GM19193 (cell line): ENCODE measurements around the gene ALKBH3.

Experiments used
- POLR2A ChIP-seq: IDR thresholded peaks from 4 replicates; pipeline ENCODE4 v1.6.1; 2011; ENCODE audit not compliant: insufficient read depth, insufficient read length; ENCODE audit errors: extremely low read depth

The ALKBH3 gene

DNA sequence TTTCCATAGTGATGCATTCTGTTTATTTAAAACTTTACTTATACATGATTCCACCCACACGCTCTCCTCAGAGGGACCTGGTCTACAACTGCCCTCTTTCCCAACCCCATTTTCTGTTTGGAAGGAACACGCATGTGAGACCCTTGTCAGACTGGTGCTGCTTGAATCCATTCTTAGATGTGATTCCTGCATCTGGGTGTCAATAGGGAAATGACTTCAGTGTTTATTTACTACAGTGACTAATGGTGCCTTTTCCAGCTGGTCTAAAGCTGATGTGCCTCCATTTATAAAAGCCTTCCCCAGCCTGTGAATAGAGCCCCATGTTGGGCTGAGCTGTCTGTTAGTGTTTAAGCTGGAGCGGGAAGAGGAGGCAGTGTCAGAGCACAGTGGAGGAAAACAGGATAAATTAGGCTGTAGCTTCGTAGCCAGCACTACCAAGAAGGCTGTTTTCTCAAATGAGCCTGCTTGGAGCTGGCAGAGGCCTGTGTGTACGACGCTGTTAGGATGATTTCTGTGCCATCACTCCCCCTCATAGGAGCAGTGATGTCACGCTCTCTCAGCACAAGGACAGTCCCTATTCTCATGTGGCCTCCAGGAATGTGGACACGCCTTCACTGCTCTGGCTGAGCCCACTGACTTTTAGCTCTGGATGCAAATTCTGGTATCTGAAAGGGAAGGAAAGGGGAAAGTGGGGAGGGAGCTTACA is 42.9 kb downstream of the ALKBH3 start:
- TF ChIP-seq POLR2A, result no peak

DNA sequence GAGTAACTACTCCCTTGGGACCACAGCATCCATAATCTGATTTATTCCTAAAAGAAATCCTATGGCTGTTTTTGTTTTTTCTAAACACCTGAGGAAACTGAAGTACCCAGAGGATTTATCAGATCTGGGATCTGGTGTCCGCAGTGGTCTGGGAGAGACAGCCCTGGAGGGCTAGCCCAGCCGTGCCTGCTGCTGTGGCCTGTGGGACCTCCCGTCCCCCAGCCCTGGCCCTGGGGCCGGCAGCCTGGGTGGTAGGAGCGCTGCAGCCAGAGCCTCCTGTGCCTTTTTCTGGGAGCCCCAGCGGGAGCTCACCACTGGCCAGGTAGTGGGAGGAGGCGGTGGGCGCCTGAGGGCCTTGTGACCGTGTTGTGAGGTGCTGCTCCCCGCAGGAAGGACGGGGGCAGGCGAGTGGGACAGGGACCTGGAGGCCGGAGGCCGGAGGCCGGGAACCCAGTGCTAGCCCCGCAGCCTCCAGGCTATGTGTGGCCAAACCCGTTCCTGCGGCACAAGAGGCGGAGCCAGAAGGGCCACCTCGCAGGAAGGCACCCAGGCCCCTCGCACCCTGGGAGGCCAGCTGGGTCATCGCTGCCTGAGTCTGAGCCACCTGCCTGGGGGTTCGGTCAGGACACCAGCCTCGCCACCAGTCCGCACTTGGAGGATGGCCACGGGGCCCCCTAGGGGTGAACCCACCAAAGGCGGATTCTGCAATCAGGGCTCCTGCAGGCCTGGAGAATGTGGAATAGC is 43.7 kb downstream of the ALKBH3 start:
- TF ChIP-seq POLR2A, result no peak

DNA sequence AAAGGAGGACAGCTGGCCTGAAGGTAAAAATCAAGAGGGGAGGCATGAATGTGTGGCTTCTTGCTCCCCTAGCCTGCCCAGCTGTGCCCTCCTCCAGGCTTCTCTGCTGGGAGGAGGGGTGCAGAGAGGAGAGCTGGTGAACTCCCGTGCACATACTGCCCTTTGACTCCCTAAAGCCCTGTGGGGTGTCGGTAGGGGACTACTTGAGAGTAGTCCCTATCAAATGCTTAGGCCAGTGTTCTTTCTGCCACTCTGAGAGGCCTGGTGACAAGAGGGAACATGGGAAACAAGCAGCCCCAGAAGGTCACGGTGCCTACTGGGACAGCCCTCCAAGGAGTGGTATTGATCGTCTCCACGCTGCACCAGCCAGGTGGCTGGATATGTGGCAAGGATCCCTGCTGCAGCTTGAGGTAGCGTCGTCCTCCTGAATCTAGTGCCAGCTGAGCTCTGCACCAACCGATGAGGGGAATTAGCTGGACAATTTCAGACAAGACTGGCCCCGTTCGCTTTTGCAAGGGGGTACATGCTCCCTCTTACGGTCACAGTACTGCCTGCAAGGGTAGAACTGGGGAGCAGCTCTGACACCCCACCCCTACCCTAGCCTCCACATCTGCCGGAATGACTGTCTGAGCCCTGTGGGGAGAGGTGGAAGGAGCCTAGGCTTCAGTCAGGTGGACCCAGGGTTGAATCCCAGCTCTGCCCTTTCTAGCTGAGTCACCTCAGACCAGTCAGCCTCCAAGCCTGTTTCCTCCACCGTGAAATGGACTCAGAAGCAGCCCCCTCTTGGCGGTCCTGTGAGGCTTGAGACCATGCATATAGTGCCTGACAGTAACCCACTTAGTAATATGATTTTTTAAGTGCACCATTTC is 44.7 kb downstream of the ALKBH3 start:
- TF ChIP-seq POLR2A, result no peak

DNA sequence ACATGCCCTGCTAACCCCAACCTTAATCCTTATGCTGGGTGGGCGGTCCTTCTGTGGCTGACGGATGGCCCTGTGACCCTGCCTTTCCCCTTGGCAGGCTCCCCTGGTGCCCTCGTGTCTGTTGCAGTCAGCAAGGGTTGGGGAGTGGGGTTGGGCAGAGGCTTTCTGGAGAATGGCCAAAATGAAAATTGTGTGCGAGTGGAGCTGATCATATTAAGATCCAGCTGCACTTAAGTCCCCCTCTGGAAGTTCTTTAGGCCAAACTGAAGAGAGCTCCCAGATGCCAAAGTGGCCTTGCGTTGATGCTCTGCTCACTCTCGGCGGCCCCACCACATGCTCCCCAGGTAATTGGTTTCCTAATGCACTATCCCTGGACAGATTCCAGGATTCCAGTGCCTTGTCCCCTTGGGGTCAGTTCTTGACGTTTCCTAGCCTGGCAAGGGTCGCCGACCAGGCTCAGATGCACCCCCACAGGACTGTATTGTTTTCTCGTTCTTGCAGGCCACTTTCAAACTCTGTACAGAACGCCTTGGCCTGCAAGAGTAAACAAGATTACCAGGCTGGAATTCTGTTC is 45.4 kb downstream of the ALKBH3 start:
- no peak for TF ChIP-seq POLR2A

DNA sequence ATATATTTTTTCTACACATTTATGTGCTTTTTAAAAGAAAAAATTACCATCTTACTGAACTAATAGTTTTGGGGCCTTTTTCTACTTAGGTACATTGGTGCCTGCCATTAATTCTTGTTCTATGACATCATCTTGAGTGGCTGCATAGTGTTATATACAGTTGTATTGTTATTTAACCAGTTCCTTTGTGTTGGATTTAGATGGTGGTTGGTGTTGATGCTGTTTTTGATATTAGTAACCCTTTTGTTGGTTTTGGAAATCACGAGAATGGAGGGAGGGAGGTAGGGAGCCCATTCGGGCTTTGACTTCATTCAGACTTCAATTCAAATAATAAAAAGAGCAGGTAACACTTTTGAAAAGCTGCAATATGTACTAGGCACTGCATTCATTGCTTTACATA is 46.4 kb downstream of the ALKBH3 start:
- no peak for TF ChIP-seq POLR2A

DNA sequence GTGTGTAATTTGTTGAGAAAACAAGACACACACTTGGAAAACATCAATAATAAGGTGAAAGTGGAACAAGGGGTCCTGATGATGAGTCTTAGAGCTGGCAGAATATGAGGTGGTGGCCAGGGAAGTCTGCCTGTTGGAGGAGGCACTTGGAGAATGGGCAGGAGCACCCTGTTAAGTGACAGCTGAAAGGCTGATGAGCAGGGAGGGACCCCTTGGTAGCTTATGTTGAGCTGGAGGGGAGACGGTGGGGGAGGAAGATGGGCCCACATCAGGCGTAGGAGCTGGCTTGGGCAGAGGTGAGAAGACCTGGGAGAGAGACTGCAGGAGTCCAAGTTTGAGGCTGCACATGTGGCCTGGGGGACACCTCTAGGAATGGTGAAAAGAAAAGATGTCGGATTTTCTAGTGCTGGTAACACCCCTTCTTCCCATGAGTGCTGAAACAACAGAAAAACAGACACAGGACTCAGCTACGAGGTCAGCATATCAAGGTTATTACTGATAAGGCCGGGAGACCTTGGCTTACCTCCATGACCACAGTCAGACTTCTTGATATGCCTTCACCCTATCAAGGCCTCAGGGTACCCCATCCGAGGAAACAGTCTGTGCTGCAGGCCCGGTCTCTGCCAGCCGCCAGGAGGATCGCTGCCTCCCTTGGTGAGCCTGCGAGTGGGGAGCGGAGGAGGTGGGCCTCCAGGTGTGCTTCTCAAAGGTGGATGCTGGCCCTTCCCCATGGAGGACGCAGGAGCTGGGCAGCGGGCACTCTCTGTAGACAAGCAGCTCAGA is 47.5 kb downstream of the ALKBH3 start:
- TF ChIP-seq POLR2A, result no peak

DNA sequence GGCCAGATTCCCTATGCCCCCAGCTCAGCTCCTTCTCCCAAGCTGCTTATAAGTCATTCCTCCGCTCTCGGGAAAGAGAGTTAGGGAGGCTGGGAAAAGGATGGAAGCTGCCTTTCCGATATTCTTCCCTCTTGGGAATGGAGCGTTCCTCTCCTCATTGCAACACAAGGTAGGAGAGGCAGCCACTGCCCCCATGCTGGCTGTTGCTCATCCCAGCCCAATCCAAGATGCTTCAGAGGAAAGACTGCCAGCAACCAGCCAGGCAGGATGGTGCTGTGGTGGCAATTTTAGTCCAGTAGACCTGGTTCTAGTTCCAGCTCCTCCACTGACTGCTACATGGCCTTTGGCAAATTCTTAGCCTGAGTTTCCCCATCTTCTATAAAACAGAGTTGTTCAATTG is 48.1 kb downstream of the ALKBH3 start:
- no peak for TF ChIP-seq POLR2A

DNA sequence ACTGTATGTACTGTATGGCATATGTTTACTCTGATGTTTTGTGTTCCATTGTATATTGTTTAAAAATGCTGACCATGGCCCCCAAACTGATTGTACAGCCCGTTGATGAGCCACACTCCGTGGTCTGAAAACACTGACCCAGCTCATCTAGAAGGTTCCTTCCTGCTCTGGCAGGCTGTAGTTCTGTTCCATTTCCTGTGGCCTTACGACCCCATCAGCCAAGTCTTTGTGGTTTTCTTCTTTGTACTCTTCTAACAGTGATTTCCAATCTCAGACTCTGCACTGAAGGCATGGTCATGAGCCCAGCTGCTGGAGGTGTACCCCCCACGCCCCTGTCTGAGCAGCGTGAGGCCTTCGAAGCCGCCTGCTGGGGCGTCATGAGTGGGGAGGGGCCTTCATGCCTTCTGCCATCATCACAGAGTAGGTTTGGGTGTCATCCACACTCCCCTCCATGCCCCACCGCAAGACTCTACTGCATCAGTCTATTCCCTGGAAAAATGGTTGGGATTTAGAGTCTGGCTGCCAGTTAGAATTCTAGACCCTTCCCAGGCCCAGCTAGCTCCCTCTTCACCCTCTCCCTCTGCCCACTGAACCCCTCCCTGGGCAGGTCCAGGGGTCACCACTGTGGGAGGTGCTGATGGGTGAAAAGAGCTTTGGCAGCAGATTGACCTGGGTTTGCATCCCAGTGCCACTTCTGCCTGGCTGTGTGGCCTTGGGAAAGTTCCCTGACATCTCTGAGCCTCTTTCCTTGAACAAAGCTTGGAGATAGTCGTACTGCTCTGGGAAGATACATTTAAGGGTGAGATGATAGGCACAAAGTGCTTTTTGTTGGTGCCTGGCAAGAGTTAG is 50.5 kb downstream of the ALKBH3 start:
- no peak for TF ChIP-seq POLR2A

DNA sequence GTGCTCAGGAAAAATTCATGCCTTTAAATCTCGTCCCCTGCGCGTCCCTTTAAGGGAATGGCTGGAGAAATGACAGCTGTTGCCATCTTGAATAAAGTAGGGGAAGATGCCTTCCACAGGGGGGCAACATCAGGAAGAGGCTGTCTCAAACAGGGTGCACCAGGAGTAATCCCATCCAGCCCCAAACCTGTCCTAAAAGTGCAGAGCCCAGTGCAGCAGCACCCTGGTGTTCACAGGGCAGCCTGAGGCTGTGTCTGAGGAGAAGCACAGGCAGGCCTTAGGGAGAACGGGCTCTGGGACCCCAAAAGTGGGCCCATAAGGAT is 51.0 kb downstream of the ALKBH3 start:
- TF ChIP-seq POLR2A, result no peak

DNA sequence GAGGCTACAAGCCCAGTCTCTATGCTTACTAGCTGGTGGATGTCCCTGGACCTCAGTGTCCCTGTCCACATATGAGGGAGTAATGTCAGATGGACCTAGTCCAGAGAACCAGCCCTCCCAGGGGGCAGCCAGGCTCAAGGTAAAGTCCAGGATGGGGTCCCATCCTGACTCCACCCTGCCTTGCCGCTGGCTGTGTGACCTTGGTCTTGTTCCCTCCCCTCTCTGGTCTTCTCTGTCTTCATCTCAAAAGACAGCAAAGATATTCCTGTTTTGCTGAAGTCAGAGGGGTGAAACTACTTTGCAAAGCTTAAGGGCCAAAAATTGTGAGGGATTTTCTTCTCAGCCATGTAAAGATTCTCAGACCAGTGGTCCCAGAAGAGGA is 52.6 kb downstream of the ALKBH3 start:
- no peak for TF ChIP-seq POLR2A

DNA sequence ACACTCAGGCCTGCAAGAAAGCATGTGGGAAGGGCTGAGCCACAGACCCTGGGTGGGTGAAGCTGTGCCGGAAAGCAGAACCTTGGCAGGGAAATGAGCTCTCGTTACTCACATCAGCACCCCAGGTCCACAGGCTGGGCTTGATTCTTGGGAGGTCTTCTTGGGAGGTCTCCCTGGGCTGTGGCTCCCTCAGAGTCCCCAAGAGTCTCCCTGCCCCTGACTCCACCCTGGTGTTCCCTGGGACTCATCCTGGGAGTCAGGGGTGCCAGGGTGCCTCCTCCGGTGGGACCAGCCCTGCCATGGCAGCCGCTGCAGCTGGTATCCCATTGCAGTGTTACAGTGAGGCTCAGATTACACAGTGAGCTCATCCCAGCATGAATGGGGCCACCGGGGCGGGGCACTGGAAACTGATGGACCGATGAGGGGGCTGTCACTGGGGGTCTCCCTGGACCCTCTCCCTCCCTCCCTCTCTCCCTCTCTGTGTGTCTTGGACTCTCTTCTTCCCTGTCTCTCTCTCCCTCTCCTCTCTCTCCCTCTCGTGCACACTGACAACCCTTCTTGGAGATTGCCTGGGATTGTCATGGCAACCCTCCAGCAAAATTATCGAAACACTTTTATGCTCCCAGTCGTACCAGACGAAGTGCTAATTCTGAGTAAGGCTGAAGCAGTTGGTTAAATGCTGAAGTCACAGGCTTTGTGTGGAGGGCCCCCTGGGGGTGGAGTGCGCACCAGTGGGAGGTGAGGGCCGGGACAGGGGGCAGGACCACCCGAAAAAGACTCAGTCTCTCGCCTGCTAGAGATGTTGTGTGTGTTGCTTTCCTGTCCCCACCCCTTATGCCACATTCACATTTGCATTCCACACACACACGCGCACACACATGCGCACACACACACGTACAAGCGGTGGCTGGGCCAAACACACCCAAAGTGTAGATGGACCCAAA is 53.2 kb downstream of the ALKBH3 start:
- no peak for TF ChIP-seq POLR2A

DNA sequence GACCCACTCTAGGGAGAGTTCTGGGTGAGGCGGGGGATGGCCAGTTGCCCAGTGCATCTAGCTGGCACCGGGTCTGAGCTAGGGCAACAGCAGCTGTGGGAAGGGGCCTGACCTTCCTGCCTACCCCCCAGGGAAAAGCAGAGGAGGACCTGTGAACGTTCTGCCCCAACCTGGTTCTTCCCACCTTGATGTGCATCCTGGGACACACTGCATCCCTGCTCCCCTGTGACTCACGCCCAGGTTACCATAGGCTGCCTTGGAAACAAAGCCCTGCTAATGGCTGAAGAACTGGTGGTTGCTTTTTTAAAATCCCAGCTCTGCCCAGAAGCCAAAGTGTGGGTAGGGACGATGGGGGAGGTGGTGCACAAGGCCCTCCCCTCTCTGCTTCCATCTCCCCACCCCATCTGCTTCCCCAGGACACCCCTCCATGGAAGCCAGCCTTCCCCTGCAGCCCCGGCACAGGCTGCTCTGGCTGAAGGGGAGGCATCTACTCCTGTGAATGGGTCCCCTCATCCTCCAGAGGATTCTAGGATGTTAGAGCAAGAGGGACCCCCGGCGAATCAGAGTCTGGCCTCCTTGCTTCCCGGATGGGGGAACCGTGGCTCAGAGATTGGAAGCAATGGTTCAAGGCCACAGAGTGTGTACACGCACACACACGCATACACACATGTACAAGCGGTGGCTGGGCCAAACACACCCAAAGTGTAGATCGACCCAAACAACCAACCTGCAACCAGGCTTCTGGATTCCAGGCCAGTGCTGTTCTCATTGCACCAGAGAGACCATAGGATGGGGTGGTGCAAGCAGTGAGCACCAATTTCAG is 54.2 kb downstream of the ALKBH3 start:
- no peak for TF ChIP-seq POLR2A

DNA sequence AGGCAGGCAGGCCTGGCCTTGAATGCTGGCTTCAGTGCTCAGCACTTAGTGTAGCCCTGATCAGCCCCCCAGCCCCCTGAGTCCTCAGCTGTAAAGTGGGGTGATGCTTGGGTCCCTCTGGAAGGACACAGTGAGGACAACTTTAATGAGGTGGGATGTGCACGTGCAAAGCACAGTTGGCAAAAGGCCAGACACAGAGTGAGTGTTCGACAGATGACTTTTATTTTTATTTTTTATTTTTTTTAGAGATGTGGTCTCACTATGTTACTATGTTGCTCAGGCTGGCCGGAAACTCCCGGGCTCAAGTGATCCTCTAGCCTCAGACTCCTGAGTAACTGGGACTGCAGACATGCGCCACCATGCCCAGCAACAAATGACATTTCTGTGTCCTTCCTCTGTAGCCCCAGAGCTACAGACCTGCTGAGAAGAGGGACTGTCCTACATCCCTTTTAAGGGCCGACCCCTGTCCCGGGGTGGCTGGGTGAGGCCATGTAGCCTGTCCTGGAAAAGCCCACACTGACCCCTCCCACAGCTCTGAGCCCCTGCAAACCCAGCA is 54.9 kb downstream of the ALKBH3 start:
- TF ChIP-seq POLR2A, result no peak
